GM04504 (cell line): ENCODE data around the gene RGL2.
A peak's percentile ranks its signal among the peaks of the same experiment; 100 is the strongest.
"Not testable (repeated sequence)": the region's sequence is repeated elsewhere in the genome, so short reads cannot be mapped to it uniquely, and the experiment has no call there.

ENCODE experiments used
- DNase-seq: peaks from one replicate; pipeline ENCODE4 v3.0.0-alpha.2; 2012; ENCODE audit warnings: low read depth

The RGL2 gene

DNA sequence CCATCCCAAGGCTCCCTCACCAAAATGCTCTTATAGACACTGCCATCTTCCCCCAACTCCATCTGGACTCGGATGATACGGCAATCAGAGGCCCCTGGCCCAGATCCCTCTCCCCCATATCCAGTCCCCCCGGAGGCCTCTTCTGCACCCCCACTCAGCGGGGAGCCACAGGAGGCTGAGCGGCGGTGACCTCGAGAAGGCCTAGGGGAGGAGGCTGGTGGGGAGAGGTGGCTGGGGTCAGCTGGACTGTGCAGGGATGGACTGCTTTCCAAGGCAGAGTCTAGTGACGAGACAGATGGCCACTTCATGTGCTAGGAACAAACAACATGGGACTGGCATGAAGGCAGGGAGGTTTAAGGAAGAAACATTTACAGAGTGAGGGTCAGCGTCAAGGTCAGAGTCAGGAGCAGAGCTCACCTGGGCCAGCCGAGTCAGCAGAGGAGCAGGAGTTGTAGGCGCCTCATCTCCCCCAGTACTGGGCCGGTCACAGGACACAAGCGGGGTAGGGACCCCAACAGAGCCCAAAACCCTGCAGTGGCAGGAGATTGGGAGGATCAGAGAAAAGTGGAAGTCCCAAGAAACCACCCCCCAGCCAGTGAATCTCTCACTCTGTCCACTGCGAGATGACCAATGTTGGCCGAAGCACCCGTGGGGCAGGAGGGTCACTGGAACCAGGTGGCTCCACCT lies 5.6 kb downstream of the RGL2 start:
- no peak for DNase-seq

DNA sequence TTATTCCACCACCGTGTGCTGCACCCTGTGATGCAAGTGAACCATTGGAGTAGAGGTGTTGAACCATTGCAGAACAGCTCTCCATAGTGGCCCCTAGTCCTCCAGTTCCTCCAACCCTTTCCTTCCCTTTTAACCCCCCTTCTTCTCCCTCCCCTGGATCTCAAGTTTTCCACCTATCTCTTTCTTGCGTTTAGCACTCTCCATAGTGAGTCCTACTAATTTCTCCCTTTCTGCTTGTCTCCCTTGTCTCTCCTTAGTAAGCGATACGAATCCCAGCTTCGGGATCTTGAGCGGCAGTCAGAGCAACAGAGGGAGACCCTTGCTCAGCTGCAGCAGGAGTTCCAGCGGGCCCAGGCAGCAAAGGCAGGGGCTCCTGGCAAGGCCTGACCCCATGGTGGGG lies 8.3 kb downstream of the RGL2 start:
- DNase-seq: no peak

DNA sequence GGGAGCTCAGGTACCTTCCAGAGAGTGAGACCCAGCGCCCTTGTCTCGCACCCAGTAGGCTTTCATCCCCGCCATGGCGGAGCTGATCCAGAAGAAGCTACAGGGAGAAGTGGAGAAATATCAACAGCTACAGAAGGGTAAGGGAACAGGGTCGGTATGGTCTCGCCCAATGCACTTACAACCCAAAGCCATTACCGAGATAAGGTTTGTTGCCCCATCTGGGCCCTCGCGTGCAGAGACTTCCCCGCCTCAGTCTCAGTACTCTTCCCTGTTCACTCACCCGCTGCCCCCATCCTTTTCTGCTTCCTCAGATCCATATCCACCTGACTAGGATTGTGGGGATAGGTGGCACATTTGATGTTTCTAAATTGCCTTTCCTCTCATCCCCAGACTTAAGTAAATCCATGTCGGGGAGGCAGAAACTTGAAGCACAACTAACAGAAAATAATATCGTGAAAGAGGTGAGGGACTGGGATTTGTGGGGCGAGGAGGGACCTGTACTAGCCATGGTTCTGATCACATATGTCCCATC lies 8.9 kb downstream of the RGL2 start:
- DNase-seq: no peak

DNA sequence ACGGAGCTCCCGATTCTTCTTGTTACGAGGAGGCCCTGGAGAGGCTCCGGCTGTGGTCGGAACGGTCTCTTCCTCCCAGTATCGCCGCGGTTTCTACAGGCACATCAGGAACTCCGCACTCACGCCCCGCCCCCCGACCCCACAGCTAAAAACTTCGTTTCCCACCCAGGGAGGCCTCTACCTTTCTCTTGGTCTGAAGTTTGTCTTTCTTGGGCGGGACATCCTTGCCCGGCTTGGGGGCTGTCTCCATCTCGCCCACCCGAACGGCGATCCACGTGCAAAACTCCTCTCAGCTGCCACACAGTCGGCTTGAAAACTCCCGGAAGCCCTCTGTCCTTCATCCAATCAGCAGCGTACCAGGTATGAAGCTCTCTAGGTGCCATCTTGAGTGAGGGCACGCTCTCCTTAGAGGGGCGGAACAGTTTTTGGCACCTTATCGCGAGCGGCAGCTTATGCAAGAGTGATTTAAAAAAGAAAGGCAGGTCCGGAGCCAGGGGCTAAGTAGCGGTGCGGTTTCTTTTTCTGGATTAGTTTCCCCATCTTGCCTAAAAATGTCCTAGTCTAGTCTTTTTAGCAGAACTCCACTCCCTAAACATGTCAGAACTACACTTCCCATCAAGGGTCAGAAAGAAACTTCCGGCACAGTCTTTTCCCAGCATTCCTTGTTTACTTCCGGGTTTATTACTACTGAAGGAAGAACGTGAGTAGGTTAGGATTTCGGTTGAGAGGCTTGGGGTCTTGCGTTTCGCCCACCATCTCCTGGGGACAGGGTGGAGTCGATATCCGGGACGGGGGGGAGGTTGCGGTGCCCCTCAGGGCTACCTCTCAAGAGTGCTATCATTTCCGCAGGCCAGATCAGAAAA lies 9.6 kb downstream of the RGL2 start, which contains the start of the genes PFDN6 and WDR46:
Gene PFDN6 (plus strand): TSS at position 681 of the 863 bp plus-strand sequence. CDS start 256 bp downstream, outside the sequence.
Gene WDR46 (minus strand): TSS at position 319 of the 863 bp plus-strand sequence. CDS start 69 bp downstream, at position 250.
- peak; percentile 80 for DNase-seq

DNA sequence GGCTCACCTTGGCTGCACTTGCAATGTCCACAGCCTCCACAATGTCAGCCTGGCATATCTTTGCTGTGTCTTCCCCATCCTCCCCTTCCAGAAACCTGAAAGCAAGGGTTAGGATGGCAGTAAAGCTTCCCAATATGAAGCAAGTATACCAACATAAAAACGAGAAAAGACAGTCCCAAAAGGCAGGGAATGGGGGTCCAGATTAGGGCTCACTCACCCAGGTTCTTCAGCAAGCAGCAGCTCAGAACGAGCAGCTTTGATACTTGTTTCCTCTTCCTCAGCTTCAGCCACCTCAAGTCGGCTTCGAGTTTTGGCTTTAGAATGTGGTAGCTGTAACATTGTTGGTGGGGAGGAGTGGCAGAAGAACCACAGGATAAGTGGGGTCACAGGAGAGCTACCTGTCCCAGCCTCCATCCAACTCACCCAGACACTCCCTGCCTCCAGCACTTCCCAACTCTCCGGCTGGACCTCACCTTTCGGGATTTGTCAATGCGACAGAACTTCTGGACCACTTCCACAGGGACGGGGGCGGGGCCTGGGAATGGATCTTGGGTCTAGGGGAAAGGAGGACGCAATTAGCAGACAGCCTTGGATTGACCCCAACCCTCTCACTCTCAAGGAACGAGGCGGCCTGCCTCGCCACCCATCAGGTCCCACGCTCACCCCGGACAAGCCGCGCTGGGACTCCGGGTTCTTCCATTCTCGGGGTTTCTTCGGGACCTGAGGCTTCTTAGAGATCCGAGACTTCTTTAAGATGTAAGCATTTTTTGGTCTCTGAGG lies 10.4 kb downstream of the RGL2 start:
- no peak for DNase-seq

DNA sequence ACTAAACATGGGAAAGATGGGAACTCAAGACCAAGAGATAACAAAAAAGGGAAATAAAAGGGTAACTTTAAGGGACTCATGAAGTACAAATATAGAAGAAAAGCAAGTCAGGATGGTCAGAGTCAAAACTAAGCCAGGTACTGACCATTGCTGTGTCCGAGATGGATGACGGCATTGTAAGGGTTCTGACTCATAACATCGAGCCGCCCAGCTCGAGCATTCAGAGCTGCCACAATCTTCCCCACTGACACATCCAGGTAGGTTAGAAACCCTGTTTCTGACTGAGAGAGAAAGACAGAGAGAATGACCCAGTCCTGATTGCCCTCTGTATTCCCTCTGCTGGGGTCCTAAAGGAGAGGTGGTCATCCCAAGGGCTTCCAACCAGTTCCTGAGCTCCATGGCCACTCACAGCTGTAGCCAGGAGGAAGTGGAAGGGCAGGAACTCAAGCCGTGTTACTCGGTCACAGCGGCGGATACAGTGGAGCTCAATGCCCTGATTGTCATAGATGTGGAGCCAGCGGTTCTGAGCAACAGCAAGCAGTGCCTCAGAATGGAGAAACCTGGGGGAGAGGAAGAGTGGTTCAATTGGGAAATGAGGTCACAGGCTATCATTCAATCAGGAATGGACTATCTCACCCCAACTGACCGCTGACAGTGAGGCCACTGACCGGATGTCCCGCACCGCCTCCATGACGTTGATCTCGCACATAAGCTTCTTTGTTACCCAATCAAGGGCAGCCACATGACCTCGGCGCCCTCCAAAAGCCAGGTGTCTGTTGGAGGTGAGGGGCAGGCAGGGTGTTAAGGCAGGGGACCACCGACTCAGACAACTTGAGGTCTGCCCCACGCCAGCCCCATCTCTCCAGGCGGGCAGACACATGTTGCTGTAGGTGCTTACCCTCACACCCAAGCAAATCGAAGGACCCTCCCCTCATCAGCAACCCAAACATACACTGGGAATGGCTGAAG lies 11.5 kb downstream of the RGL2 start:
- DNase-seq: no peak

DNA sequence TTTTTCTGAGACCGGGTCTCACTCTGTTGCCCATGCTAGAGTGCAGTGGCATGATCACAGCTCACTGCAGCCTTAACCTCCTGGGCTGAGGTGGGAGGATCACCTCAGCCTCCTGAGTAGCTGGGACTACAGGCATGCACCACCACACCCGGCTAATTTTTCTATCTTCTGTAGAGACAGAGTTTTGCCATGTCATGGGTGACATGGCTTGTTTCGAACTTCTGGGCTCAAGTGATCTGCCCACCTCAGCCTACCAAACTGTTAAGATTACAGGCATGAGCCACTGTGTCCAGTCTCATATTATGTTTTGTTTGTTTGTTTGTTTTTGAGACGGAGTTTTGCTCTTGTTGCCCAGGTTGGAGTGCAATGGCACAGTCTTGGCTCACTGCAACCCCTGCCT lies 13.5 kb downstream of the RGL2 start:
- not testable (repeated sequence) for DNase-seq

DNA sequence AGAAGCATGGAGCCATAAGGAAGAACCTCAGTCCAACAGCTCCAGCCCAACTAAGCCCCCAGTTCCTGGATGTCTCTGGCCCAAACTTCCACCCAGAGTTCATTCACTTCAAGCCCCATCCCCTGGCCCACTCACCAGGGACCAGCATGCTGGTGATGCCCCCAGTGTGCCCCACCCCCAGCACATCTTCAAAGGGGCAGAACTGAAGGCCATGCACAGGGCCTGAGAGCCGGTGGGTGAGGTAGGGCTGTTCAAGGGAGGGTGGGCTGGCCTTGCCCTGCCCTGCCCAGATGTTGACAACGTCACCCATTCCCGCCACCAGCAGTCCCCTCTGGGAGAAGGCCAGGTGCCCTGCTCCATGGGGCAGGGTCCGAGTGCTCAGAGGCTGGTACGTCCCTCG lies 18.2 kb downstream of the RGL2 start:
- DNase-seq: no peak

DNA sequence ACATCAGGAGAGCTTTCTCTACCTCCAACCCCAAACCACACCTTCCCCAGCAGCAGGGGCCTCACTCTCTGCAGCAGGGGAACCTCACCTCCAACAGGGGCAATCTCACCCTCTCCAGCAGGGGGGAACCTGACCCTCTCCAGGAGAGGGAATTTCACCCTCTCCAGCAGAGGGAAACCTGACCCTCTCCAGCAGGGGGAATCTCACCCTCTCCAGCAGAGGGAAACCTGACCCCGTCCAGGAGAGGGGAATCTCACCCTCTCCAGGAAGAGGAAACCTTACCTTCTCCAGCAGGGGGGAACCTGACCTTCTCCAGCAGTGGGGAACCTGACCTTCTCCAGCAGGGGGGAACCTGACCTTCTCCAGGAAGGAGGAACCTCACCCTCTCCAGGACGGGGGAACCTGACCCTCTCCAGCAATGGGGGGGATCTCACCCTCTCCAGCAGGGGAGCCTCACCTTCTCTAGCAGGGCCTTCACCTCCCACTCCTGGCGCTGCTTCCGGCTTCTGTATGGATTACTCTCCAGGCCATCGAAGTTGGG lies 18.7 kb downstream of the RGL2 start:
- no peak for DNase-seq

DNA sequence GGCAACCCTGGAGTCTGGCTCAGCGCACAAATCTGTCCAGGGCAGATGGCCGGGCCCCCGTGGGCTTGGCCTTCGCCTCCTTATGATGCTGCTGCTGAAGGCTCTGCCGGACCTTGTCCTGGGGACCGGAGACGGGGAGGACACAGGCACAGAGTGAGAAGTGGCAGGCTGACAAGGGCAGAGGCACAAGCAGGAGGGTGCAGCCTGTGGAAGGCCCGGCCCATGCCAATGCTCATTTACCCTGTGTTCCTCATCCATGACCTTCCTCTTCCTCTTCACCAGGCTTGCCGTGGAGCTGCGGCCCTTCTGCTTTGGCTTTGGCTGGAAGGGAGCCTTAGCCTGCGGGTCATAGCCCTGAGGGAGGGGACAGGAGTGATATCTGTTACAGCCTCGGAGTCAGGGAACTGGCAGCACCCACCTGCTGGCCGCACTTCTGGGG lies 19.5 kb downstream of the RGL2 start:
- DNase-seq: no peak

DNA sequence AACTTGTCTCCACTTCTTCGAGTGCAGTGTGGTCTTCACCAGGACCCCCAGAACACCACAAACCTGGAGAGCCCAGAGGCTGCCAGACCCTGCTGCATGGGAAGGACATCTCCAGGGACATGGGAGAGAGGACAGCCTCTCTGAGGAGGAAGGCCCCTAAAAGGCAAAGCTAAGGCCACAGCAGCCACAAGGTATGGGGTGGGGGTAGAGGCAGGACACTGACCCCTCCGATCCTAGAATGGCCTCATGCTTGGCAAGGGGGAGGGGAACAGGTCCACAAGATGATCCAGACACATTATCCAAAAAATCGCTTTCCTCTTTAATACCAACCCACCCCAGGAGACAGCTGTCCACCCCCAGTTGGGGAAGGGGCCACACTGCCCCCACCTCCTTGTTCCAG lies 19.9 kb downstream of the RGL2 start:
- no peak for DNase-seq

DNA sequence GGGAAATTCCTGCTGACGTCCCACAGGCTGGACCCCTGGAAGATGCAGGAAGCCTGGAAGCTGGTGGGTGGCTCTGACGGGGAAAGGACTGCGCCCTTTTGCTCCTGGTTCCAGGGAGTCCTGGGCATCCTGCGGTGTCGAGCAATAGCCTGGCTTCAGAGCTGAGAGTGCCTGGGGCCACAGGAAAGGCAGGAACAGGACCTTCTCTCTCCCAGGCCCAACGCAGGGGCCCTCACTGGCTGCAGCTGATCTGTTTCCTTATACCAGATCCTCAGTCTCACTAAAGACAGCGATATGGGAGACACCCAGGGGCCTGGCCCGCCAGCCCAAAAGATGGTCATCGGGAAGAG lies 20.4 kb downstream of the RGL2 start:
- no peak for DNase-seq

DNA sequence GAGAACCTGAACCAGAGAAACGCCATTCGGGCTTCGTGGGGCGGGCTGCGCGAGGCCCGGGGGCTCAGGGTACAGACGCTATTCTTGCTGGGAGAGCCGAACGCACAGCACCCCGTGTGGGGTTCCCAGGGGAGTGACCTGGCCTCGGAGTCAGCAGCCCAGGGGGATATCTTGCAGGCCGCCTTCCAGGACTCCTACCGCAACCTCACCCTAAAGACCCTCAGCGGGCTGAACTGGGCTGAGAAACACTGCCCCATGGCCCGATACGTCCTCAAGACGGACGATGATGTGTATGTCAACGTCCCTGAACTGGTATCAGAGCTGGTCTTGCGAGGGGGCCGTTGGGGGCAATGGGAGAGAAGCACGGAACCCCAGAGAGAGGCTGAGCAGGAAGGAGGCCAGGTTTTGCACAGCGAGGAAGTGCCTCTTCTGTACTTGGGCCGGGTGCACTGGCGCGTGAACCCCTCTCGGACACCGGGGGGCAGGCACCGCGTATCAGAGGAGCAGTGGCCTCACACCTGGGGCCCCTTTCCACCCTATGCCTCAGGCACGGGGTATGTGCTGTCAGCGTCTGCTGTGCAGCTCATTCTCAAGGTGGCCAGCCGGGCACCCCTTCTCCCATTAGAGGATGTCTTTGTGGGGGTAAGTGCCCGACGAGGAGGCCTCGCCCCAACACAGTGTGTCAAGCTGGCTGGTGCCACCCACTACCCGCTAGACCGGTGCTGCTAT lies 20.9 kb downstream of the RGL2 start:
- no peak for DNase-seq

DNA sequence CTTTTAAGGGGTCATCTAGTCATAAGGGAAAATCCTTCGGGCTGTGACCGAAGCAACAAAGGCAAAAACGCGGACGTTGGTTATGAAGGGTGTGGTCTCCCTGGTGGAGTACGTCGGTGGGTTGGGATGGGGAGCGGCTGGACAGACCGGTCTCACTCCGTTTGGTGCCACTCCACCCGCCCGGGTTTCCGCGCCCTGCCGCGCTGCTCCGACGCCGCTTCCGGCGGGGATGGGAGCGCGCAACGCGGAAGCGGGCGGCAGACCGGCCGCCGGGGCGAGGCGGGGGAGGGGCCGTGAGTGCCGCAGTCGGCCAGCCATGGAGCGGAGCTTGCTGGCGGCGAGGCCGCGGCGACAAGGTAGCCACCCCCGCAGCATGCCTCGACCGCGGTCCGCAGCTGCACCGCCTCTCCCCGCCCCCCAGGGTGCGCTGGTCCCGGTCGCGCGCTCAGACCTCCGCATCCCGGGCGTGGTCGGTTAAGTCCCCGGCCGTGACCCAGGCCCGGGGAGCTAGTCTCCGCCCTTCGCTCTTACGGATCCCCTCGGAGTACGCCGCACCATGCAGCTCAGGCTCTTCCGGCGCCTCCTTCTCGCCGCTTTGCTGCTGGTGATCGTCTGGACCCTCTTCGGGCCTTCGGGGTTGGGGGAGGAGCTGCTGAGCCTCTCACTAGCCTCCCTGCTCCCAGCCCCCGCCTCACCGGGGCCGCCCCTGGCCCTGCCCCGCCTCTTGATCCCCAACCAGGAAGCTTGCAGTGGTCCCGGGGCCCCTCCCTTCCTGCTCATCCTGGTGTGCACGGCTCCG lies 21.7 kb downstream of the RGL2 start, which contains the start of gene B3GALT4:
Gene B3GALT4 (plus strand): TSS at position 260 of the 799 bp plus-strand sequence. CDS start 297 bp downstream, at position 557.
- peak; percentile 32 for DNase-seq

DNA sequence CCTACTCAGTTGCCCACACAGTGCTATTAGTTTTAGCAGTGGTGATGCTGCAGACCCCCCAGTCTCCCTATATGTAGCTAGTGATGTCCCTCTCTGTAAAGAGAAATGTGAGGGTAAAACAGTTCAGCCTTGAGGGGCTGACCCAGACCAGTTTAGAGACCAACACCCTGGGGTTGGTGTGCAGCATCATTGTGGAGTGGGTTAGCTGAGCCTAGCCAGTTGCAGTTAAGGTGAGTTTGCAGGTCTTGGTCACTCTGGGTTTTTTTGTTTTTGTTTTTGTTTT lies 22.2 kb downstream of the RGL2 start:
- DNase-seq: no peak

DNA sequence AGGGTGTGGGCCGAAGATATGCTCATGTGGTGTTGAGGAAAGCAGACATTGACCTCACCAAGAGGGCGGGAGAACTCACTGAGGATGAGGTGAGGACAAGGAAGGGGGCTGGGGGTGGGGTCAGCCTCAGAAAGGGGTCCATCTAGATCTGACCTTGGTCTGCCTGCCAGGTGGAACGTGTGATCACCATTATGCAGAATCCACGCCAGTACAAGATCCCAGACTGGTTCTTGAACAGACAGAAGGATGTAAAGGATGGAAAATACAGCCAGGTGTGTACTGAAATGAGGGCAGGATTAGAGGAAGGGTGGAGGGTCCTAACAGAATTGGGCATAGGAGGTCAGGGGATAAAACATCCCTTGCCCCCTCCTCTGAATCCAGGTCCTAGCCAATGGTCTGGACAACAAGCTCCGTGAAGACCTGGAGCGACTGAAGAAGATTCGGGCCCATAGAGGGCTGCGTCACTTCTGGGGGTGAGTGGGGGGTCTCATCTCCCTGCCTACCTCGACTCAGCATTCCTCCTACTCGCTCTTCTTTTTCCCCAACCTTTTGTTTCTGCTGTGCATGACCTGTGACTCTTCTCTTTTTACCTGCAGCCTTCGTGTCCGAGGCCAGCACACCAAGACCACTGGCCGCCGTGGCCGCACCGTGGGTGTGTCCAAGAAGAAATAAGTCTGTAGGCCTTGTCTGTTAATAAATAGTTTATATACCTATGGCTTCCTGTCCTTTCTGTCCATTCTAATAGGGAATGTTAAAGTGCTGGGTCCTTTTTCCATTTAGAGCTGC lies 22.8 kb downstream of the RGL2 start:
- not testable (repeated sequence) for DNase-seq

DNA sequence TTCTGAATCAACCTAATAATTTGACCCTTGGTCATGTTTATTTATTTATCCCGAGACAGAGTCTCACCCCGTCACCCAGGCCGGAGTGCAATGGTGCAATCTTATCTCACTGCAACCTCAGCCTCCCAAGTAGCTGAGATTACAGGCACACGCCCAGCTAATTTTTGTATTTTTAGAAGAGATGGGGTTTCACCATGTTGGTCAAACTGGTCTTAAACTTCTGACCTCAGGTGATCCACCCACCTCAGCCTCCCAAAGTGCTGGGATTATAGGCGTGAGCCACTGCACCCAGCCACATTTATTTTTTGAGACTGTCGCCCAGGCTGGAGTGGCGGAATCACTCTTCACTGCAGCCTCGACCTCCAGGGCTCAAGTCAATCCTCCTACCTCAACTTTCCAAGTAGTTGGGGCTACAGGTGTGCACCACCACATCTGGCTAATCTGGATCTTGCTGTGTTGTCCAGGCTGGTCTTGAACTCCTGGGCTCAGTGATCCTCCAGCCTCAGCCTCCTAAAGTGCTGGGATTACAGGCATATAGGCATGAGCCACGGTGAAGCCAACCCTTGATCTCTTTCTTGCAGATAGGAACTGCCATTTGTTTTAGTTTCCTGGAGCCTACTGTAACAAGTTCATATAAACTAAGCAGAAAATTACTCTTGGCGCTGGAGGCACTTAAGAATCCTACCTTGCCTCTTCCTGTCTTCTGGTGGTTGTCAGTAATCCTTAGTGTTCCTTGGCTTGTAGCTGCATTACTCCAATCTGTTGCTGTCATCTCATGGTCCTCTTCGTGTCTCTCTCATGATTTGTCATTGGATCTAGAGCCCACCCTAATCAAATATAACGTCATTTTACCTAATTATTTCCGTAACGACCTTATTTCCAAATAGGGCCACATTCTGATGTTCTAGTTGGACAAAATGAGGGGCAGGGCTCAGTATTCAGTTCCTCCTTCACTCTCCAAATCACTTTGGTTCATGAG lies 24.5 kb downstream of the RGL2 start:
- DNase-seq: no peak
